Stimulated activated CD4-positive, alpha-beta T cell treated with anti-CD3 and anti-CD28 coated beads, Interleukin-15, amount 100 ng/mL, for 24 hours (primary cell): ENCODE data around the gene CNIH3.

ENCODE experiments used
- DNase-seq: peaks from one replicate; pipeline ENCODE4 v3.0.0-alpha.2; 2020

CNIH3 gene

GRCh38 chr1:224749916-224750315 is 133.8 kb downstream of the CNIH3 start:
- DNase-seq = no peak

GRCh38 chr1:224751624-224752311 is 135.7 kb downstream of the CNIH3 start:
- DNase-seq = no peak

GRCh38 chr1:224753491-224753890 is 137.4 kb downstream of the CNIH3 start:
- DNase-seq = no peak

- no peak for DNase-seq
Observed at GRCh38 chr1:224755586-224755985, 139.5 kb downstream of the CNIH3 start.

- no peak for DNase-seq
Observed at GRCh38 chr1:224757508-224757907, 141.4 kb downstream of the CNIH3 start.

GRCh38 chr1:224759135-224759534 is 143.0 kb downstream of the CNIH3 start:
- no peak for DNase-seq

GRCh38 chr1:224759681-224760091 is 143.6 kb downstream of the CNIH3 start:
- no peak for DNase-seq

- DNase-seq = no peak
Observed at GRCh38 chr1:224760163-224760562, 144.0 kb downstream of the CNIH3 start.

GRCh38 chr1:224761245-224761644 is 145.1 kb downstream of the CNIH3 start:
- no peak for DNase-seq

GRCh38 chr1:224762046-224762445 is 145.9 kb downstream of the CNIH3 start:
- no peak for DNase-seq

- no peak for DNase-seq
Observed at GRCh38 chr1:224762701-224763100, 146.6 kb downstream of the CNIH3 start.

GRCh38 chr1:224763126-224763775 is 147.1 kb downstream of the CNIH3 start:
- no peak for DNase-seq

- DNase-seq = no peak
Observed at GRCh38 chr1:224766266-224766665, 150.1 kb downstream of the CNIH3 start.

- no peak for DNase-seq
Observed at GRCh38 chr1:224767031-224767430, 150.9 kb downstream of the CNIH3 start.

GRCh38 chr1:224767676-224768075 is 151.6 kb downstream of the CNIH3 start:
- no peak for DNase-seq

GRCh38 chr1:224768971-224769370 is 152.9 kb downstream of the CNIH3 start:
- DNase-seq = no peak

- DNase-seq = no peak
Observed at GRCh38 chr1:224769452-224770335, 153.6 kb downstream of the CNIH3 start.

- no peak for DNase-seq
Observed at GRCh38 chr1:224770336-224770693, 154.2 kb downstream of the CNIH3 start.

GRCh38 chr1:224773646-224774045 is 157.5 kb downstream of the CNIH3 start:
- DNase-seq = no peak

GRCh38 chr1:224774378-224774777 is 158.3 kb downstream of the CNIH3 start:
- no peak for DNase-seq

GRCh38 chr1:224777180-224777579 is 161.1 kb downstream of the CNIH3 start:
- no peak for DNase-seq

GRCh38 chr1:224779536-224779935 is 163.4 kb downstream of the CNIH3 start:
- DNase-seq = no peak

- no peak for DNase-seq
Observed at GRCh38 chr1:224780736-224781135, 164.6 kb downstream of the CNIH3 start.

GRCh38 chr1:224781800-224782199 is 165.7 kb downstream of the CNIH3 start:
- no peak for DNase-seq
